ENCODE data around the gene CAPN12.

CAPN12 gene

DNA sequence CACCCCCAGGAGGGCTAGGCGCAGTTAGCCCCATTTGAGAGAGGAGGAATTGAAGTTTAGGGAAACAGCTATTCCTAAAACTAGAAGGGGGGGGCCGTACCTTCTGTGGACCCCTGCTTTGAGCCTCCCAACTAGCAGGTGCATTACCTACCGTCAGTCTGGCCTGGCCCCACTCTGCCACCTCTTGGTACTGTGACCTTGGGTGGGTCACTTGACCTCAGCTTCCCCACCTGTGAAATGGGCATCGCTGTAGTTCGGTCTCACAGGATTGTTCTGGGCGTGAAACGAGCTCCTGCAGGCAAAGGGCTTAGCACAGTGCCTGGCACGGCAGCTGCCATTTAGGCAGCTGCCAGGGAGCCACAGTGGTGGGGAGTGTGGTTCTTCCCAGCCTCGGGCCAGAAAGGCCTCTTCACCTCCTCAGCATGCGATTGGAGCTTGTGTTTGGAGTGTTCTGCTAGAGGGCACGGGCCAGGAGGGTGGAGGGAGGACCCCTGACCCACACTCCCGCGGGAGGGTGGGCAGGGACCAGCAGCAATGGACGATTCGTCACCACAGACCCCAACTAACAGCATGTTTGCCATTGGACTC is 32.0 kb downstream of the CAPN12 start:
- H3K4me2 ChIP-seq (ENCODE audit: low read length), result no peak overlapping the region
- H3K27me3 ChIP-seq (ENCODE audit: low read depth, low read length), result no peaks in the 10 kb centered on the region
- H3K9me3 ChIP-seq (ENCODE audit: insufficient read depth, low read length), result no peaks in the 10 kb centered on the region
- H3K27ac ChIP-seq (ENCODE audit: low read length), result no peak overlapping the region
- H3K79me2 ChIP-seq (ENCODE audit: low read length), result no peaks in the 10 kb centered on the region
- TF ChIP-seq, protein P1, sequence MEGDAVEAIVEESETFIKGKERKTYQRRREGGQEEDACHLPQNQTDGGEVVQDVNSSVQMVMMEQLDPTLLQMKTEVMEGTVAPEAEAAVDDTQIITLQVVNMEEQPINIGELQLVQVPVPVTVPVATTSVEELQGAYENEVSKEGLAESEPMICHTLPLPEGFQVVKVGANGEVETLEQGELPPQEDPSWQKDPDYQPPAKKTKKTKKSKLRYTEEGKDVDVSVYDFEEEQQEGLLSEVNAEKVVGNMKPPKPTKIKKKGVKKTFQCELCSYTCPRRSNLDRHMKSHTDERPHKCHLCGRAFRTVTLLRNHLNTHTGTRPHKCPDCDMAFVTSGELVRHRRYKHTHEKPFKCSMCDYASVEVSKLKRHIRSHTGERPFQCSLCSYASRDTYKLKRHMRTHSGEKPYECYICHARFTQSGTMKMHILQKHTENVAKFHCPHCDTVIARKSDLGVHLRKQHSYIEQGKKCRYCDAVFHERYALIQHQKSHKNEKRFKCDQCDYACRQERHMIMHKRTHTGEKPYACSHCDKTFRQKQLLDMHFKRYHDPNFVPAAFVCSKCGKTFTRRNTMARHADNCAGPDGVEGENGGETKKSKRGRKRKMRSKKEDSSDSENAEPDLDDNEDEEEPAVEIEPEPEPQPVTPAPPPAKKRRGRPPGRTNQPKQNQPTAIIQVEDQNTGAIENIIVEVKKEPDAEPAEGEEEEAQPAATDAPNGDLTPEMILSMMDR (IDR thresholded peaks at IDR 0.05; ENCODE audit: low read depth, low read length), result no peak
- no peak for TF ChIP-seq EZH2phosphoT487 (IDR thresholded peaks at IDR 0.05; ENCODE audit: low read depth)
- no peaks in the 10 kb centered on the region for H4K20me1 ChIP-seq (ENCODE audit: insufficient read depth, low read length)
- H3K4me3 ChIP-seq (ENCODE audit: low read length), result no peak overlapping the region
- no peak overlapping the region for H3K9ac ChIP-seq (ENCODE audit: low read length)
- no peak overlapping the region for H2AFZ ChIP-seq (ENCODE audit: low read depth, low read length)
- H3K4me1 ChIP-seq (ENCODE audit: low read length), result no peaks in the 10 kb centered on the region
- peaks cover 72% of the 10 kb centered on the region for H3K36me3 ChIP-seq (replicated peaks; ENCODE audit: low read depth, low read length)

DNA sequence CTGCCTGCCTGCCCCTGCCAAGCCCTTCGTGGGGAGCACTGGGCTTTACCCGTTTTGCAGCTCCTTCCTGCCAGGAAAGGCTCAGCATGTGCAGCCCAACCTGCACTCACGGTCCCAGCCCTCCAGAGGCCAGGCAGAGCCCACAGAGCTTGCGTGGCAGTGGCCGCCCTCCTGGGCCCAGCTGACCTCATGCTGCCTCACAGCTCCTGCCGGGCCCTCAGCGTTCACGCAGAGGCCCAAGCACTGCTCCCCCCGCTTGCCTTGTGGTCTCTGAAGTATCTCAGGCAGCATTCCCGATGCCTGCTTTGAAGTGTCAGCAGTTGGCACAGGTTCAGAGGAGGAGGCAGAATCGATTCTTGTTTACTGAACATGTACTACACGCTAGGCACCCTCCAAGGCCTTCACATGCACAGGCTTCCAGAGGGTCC is 32.5 kb downstream of the CAPN12 start:
- Histone ChIP-seq H3K27ac (ENCODE audit: low read length) (no peak overlapping the region), H2AFZ (ENCODE audit: low read depth, low read length) (no peak overlapping the region)

DNA sequence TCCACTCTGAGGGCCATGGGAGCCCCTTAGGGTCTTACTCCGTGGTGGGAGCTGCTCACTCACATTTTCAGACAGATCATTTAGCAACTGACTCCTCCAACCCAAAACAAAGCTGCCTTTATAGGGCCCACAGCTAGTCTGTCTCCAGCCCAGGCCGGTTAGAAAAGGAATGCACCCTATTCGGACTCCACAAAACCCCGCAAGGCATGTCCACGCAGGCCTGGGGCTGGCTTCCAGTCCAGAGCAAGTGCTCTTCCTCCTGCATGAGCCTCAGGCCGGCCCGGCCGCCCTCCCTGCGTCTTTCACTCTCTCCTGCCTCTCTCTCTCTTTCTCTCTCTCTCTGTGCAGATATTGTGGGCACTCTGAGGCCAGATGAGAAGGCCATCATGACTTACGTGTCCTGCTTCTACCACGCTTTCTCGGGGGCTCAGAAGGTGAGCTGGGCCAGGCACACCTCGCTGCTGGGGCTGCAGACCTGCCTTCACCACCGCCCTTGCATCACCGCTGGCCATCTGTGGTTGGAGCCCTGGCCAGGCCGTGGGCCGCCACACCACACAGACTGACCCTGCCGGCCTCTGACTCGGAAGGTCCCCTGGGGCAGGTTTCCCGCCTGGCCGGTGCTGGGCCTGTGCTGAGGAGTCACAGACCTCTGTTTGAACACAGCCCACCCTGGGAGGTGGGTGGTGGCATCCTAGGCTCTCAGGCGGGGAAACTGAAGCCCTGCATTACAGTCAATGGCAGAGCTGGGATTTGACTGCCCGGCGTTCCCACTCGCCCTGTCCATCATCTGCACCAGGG is 33.1 kb downstream of the CAPN12 start:
- Histone ChIP-seq H3K27ac (ENCODE audit: low read length) (no peak overlapping the region), H2AFZ (ENCODE audit: low read depth, low read length) (no peak overlapping the region), H3K79me2 (ENCODE audit: low read length) (no peaks in the 10 kb centered on the region), H3K4me3 (ENCODE audit: low read length) (no peak overlapping the region), H3K9me3 (ENCODE audit: insufficient read depth, low read length) (no peaks in the 10 kb centered on the region), H3K4me2 (ENCODE audit: low read length) (no peak overlapping the region), H3K36me3 (replicated peaks; ENCODE audit: low read depth, low read length) (peaks cover 72% of the 10 kb centered on the region), H3K4me1 (ENCODE audit: low read length) (no peaks in the 10 kb centered on the region), H4K20me1 (ENCODE audit: insufficient read depth, low read length) (no peaks in the 10 kb centered on the region), H3K27me3 (ENCODE audit: low read depth, low read length) (no peaks in the 10 kb centered on the region), H3K9ac (ENCODE audit: low read length) (no peak overlapping the region)
- TF ChIP-seq EZH2phosphoT487 (IDR thresholded peaks at IDR 0.05; ENCODE audit: low read depth), result no peak
- TF ChIP-seq, protein P1 (IDR thresholded peaks at IDR 0.05; ENCODE audit: low read depth, low read length), result no peak

More for the DNA sequence above, 32.5 kb downstream of the CAPN12 start:
- Histone ChIP-seq H3K9ac (ENCODE audit: low read length) (no peak overlapping the region), H3K9me3 (ENCODE audit: insufficient read depth, low read length) (no peaks in the 10 kb centered on the region), H3K4me1 (ENCODE audit: low read length) (no peaks in the 10 kb centered on the region), H4K20me1 (ENCODE audit: insufficient read depth, low read length) (no peaks in the 10 kb centered on the region), H3K4me2 (ENCODE audit: low read length) (no peak overlapping the region), H3K36me3 (replicated peaks; ENCODE audit: low read depth, low read length) (peaks cover 72% of the 10 kb centered on the region), H3K27me3 (ENCODE audit: low read depth, low read length) (no peaks in the 10 kb centered on the region), H3K4me3 (ENCODE audit: low read length) (no peak overlapping the region), H3K79me2 (ENCODE audit: low read length) (no peaks in the 10 kb centered on the region)
- TF ChIP-seq, protein P1 (IDR thresholded peaks at IDR 0.05; ENCODE audit: low read depth, low read length), result no peak
- TF ChIP-seq EZH2phosphoT487 (IDR thresholded peaks at IDR 0.05; ENCODE audit: low read depth), result no peak

DNA sequence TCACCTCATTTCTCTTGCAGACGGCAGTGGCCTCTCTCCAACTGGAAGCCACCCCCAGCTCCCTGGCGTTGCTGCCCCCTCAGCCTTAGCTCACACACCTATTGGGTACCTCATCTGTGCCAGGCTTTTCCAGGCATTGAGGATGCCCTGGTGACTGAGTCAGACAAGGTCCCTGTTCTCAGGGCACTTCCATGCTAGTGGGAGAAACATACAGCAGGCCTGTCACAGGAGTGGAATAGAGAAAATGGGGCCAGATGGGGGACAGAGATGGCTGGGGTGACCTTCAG is 33.9 kb downstream of the CAPN12 start:
- Histone ChIP-seq H3K9ac (ENCODE audit: low read length) (no peak overlapping the region), H3K36me3 (replicated peaks; ENCODE audit: low read depth, low read length) (peaks cover 77% of the 10 kb centered on the region), H3K4me1 (ENCODE audit: low read length) (no peaks in the 10 kb centered on the region)

More for the DNA sequence above, 33.9 kb downstream of the CAPN12 start:
- H3K4me2 ChIP-seq (ENCODE audit: low read length), result no peak overlapping the region
- no peaks in the 10 kb centered on the region for H3K79me2 ChIP-seq (ENCODE audit: low read length)
- H4K20me1 ChIP-seq (ENCODE audit: insufficient read depth, low read length), result no peaks in the 10 kb centered on the region
- TF ChIP-seq, protein P1 (IDR thresholded peaks at IDR 0.05; ENCODE audit: low read depth, low read length), result no peak
- no peak for TF ChIP-seq EZH2phosphoT487 (IDR thresholded peaks at IDR 0.05; ENCODE audit: low read depth)
- no peaks in the 10 kb centered on the region for H3K9me3 ChIP-seq (ENCODE audit: insufficient read depth, low read length)
- H3K27me3 ChIP-seq (ENCODE audit: low read depth, low read length), result no peaks in the 10 kb centered on the region
- no peak overlapping the region for H3K4me3 ChIP-seq (ENCODE audit: low read length)
- H3K27ac ChIP-seq (ENCODE audit: low read length), result no peak overlapping the region
- H2AFZ ChIP-seq (ENCODE audit: low read depth, low read length), result no peak overlapping the region
